Activated T-cell treated with anti-CD3 and anti-CD28 coated beads for 24 hours (primary cell): Measurements from ENCODE around the gene SPAG16.

Source experiments
- DNase-seq: peaks from one replicate; pipeline ENCODE4 v3.0.0-alpha.2; 2020; ENCODE audit warnings: low read depth

SPAG16 gene

DNA sequence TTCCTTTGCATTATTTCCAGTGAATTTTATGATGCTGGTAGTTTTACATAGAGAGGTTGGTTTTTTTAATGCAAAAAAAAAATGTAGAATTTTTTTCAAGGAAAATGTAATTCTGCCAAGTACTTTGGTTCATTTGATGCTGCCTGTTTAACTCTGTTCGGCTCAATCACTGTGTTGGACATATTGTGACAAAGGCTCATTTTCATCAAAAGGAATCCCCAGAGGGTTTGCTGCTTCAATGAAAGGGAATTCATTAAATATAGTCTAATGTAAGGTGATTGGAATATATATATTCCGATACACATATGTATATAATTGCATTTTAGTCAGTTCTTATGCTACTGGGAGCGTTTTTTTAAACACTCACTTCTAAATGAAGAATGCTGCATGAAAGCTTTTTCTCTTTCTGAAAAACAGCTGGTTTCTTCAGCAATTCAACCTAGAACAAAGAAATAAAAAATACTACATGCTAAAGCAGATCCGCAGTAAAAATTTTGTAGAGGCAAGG, 812.0 kb downstream of the SPAG16 start:
- DNase-seq: no peak

DNA sequence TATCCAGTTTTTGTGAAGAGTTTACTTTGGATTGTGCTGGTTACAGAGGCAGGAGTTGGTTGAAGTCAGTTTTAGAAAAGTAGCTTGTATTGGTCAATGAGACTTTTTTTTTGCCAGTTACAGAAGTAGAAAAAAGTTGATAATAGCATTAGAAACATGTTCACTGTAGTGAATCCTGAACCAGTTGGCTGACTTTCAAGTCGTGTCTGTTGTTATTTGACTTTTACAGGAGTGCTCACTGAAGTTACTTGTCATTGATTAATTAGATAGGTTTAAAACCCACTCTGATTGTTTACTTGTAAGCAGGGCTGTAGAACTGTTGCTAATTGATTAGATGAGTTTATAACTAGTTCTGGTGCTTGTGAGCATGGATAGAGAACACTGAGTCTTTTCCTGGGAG, 814.5 kb downstream of the SPAG16 start:
- DNase-seq: no peak

DNA sequence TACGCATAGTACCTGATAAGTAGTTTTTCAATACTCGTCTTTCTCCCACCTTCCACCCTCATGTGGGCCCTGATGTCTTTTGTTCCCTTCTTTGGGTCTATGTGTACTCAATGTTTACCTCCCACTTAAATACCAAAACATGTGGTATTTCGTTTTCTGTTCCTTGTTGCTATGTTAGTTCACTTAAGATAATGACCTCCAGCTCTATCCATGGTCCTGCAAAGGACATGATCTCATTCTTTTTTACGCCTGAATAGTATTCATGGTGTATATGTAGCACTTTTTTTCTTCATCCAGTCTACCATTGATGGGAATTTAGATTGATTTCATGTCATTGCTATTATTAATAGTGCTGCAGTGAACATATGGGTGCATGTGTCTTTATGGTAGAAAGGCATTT, 816.2 kb downstream of the SPAG16 start:
- DNase-seq: no peak

DNA sequence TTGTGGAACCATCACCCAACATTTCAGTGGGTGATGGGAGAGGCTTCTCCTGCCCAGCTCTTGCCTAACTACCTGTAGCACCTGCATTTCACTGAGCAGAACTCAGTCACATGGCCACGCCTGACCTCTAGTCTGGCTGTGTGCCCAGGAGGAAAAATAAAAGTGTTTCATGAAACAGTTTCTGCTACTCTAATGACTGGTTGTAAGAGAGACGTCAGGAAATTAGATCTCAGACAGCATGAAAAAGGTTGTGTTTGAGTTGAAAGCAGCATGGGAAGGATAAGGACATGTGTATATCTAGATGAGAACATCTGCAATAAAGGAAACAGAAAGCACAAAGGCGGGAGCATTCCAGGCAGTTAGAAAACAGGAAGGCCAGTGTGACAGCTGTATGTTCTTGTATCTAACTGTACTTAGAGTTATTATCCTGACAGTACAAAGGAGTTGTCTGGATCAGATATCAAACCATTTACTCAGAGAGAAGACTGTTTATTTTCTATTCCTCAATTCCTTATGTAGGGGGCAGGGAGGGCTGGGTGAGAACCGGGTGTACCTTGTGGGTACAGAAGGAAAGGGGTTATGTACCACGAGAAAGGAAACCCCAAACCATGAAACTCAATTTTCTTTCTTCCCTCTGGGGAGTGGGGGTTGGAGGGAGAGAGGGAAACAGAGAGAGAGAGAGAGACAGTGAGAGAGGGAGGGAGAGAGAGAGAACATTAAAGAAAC, 819.2 kb downstream of the SPAG16 start:
- DNase-seq: no peak

DNA sequence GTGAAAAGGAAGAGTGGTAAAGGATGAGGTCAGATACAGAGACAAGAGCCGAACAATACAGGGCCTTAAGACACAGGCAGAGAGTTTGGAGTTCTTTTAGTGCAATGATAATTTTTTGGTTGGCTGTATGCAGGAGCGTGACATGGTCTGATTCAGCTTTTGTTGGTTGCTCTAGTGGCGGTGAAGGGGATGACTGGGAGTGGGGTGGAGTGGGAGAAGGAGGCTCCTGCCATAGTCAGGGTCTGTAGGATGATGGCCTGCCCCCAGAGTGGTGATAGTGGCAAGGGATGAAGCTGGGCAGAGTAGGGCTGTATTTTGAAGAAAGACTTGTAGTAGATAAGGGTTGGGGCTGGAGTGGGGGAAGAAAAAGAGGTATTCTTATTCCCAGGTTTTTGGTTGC, 820.0 kb downstream of the SPAG16 start:
- DNase-seq: no peak

DNA sequence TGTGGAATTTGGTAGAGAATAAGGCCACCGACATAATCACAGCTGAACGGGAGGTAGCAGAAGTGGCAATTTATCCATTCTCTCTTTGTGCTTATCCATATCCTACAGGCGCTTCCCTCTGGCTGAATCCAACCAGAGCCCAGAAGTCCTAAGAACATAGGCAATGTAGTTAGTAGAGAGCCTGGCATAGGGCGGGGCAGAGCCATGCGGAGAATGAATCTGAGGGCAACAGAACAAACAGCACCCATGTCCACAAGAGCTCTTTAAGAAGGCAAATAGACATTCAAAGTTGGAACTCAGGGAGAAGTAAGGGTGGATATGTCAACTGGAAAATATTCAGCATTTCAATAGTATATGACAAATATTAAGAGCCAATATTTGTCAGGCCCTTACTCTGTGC, 820.7 kb downstream of the SPAG16 start:
- DNase-seq: no peak

DNA sequence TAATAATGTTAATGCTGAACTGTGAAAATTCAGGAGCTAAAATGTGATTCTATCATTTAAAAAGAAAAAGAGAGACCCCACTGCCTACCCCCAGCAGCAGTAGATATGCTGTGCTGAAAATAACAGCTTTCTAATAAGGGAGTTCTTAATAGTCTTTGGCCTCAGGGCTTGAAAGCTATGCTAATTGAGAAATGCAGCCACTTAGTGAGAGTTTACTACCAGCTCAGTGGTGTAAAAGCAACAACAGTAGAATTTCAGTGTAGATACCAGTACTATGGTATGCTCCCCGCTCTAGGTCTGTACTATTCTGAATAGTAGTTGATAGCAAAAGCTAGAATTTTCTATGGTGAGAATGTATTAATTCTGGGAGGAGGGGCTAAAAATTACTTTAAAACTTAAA, 823.5 kb downstream of the SPAG16 start:
- no peak for DNase-seq

DNA sequence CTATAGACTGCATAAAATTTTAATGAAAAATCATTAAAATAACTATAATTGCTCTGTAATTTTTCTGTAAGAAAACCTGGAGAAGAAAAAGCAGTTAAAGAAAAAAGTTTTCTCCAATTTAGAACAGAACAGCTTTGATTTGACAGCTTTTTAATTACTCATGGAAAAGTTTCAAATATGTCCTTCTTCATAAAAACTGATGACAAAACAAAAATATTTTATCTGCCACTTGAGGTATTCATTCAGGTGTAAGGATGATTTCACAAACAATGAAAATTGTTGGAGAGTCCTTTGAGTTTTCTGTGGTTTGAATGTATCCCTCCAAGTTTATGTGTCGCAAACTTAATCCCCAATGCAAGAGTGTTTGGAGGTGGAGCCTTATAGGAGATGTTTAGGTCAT, 824.3 kb downstream of the SPAG16 start:
- DNase-seq: no peak

DNA sequence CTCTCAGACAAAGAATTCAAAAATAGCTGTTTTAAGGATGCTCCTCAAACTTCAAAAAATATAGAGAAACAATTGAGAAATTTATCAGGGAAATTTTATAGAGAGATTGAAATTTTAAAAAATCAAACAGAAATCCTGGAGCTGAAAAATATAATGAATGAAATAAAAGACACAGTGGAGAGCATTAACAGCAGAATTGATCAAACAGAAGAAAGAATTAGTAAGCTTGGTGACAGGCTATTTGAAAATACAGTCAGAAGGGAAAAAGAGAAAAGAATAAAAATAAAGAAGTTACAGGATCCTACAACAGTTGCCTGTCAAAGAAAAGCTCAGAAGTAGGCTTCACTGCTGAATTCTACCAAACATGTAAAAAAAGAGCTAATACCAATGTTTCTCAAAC, 832.8 kb downstream of the SPAG16 start:
- no peak for DNase-seq

DNA sequence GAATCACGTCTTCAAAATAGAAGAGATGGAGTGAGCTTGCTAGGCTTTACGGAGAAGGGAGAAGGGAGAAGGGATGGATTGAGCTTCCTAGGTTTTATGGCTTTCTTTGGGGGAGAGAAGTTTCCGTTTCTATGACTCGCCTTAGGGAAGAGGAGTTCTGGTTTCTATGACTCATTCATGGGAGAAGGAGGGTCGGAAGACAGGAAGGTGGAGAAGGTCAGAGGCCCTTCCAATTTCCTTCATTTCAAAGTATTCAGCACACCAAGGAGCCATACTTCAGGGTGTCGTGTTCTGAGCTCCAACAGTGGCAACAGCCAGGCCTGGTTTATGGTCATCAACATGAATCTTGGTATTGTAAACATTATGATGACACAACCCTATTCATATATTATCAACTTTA, 841.9 kb downstream of the SPAG16 start:
- no peak for DNase-seq

DNA sequence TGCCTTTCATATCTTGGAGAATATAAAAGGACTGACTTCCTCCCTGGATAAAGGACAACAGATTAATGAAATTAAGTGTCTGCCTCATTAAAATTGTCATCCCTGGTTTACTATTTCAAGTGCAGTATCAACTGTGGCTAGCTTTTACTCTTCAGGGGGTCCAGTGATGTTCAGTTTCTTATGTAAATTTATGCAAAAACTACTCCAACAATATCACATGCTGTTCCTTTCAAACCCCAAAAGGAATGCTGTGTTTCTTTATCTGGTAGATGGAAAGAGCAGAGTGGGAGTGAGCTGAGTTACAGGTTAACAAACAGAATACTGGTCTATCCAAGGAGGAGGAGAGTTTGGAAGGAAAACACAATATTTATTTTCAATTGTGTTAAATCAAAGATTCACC, 842.9 kb downstream of the SPAG16 start:
- no peak for DNase-seq

DNA sequence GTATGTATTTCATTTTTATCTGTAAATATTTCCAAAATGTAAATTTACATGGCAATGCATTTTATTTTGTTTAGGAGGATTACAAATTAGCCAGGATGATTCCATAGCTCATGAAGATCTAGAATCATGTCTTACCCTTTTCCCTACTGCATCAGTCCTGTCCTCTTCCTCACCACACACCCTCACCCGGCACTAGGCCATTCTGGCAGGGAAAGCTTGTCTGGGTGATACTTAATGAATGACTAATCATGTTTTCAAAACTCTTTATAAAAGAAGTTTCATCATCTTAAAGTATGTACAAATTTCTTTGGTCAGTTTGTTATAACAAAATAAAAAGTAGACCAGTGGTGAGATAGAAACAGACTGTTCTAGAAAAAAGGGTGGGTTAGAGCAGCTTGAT, 843.3 kb downstream of the SPAG16 start:
- no peak for DNase-seq

DNA sequence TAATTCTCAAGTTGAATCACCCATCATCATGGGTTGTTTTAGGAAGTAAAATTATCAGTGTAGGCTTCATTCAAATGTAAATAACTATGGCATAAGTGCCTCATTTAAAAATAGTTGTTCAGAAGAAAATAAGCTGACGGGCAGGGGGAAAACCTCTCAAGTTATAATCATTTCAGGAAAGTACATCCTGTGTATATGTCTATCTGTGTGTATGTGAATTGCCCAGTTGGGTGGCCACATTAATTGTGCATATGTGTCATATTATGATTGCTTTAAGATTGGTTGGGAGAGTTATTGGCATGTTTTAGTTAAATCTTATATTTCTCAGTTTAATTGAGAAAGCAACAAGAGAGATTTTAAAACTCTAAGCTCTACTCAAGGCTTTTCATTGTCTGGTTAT, 843.8 kb downstream of the SPAG16 start:
- DNase-seq: no peak

DNA sequence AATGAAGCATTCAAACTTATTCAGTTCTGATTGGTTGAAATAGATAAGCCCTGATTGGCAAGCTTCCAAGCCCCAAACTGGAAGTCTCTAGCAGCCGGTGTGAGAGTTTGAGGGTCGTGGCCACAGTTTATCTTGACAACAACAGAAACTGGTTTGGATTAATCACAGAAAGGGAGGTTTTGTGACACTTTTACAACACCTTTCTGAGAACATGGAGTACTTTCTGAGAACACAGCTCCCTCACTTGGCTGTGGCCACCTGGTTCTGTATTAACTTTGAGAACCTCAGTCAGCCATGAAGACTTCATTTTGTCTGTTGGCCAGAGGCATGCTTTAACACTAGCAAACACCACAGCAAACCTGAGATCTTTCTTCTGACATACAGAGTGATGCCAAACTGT, 845.9 kb downstream of the SPAG16 start:
- DNase-seq: no peak

DNA sequence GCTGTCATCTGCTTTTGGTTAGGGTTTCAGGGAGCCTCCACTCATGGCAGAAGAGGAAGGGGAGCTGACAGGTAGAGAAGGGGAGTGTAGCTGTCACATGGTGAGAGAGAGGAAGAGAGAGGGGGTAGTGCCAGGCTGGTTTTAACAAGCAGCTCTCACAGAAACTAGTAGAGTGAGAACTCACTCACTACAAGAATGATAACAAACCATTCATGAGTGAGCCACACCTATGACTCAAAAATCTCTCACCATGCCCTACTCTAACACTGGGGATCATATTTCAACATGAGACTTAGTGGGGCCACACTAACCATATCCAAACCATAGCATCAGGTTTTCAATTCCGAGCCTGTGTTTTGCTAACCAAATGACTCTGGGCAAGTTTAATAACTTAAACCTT, 851.7 kb downstream of the SPAG16 start:
- no peak for DNase-seq

DNA sequence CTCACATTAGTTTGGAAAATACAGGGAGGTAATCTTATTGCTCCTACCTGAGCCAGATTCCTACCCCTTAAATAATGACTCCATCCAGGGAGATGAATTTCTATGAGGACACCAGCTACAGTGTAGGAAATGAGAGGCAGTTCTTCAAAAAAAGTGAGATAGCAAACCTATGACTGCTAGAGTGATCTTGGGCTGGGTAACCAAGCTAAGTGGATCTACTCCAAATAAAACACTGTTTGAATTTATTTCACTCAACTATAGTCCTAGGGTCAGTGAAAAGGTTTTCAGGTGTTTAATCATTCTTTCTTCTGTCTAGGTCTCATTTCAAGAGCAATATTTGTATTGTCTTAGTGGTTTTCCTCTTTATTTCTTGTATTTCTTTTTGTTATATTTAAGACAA, 854.5 kb downstream of the SPAG16 start:
- no peak for DNase-seq

DNA sequence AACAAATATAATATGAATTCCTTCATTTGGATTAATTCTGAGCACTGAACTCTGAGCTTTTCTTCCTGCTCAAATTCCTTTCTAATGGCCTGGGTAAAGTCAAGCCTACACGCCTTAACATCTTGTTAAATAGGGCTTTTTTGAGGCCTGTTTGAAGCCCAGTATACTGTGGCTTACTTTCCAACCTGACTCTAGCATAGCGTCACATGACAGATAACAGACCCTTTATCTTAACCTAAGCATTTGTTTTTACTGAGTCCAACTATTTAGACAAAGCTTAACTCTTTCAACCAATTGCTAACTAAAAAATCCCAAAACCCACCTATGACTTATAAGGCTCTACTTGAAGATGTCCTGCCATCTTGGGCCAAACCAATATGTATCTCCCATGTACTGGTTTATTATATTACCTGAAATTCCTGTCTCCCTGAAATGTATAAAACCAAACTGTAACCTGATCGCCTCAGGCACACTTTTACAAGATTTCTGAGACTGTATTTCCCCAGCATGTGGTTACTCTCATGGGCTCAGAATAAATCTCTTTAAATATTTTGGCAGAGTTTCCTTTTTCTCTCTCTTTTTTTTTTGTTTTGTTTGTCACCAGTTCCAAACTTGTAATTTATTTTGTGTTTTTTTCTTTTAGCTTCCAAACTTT, 855.5 kb downstream of the SPAG16 start:
- no peak for DNase-seq

DNA sequence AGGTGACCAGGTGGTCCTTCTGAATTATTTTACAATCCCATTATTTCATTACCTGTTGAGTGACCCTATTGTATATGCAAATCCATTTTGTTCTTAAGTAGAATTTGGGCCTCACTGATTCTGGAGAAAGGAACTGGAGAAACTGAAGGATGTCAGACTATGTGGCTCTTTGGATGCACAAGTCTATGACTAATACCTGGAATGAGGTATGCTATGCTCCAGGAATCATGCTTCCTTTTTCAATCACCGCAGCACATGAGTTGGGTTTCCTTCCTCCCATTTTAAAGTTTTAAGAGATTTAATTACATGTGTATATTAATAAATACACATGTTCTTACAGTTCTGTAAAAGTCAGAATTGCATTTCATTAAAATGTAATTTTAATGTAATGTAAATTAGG, 872.7 kb downstream of the SPAG16 start:
- DNase-seq: no peak

DNA sequence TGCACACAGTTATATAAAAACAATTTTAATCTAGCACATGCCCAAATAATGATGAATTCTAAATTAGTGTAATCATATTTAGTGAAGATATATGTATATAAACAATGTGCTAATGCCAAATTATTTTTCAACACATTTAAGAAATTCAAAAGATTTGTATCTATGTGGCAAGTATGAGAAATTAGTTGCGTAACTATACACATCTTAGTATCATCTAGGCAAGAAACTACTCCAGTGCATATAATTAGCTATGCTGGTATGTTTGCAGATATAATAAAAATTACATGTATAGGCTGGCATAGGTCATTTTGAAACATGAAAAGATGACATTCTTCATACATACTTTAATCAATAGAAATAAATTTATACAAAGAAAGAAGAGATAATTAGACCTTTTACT, 874.6 kb downstream of the SPAG16 start:
- no peak for DNase-seq

DNA sequence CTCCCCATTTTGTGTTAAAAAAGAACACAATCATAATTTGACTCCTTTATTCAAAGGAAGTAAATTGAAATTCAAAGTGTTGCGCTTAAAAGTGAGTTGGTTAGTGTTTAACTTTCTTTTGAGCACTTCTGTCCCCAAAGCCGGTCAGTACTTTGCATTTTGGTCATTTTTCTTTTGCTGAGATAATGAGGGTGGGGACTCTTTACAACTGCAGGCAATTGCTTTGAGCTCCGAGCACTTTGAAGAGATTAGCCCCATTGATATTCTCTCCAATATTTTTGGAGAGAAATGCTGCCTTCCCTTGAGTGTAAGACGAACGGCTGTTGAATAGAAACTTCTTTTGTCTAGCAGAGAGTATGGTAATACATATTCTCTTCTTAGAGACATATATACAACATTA, 885.0 kb downstream of the SPAG16 start:
- no peak for DNase-seq

DNA sequence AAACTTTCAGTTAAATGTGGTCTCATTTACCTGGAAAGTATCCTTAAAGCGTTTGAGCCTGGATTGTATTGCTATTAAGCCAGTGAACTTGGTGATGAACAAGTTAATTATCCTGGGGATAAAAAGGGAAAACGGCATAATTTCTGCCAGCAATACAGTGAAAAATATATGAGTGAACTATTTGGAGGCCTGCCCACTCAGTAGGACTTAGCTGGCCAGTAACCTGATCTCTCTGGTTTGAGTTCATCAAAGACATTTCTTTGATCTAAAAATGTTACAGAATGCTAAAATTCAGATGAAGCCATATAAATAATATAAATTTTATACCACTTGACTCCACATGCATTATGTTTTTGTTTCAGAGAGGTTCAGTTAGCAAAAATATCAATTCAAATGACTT, 885.5 kb downstream of the SPAG16 start:
- DNase-seq: no peak

DNA sequence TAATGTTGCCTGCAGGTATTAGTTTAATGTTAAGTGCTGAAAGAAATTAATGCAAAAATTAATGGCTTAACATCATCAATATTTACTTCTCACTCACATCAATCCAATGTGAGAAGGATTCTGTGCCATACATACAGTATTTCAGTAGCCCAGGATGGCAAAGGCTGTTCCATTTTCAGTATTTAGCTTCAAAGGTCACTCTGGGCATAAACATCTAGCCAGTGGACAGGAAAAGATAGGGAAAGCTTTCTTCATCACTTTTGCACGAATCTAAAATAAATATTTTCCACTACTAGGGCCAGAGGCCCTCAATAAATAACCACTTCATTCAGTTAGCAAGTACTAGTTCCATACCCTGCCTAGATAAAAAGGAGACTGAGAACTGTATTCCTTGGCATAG, 890.3 kb downstream of the SPAG16 start:
- DNase-seq: no peak

DNA sequence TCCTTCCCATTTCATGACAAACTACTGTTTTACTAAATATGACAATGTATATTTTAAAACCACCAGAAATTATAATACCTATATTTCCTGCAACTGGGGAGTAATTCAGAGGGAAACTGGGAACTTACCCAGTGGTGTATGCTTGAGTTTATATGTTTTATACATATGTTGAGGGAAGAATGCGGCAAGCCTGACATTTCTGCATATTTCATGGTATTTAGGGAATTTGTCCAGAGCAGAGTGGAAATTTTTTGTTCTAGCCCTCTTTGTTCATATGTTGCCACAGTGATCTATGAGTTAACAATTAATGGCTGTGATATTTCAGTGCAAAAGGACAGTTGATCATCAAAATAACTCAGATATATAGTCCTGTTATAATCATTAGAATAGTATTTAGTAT, 895.8 kb downstream of the SPAG16 start:
- no peak for DNase-seq

DNA sequence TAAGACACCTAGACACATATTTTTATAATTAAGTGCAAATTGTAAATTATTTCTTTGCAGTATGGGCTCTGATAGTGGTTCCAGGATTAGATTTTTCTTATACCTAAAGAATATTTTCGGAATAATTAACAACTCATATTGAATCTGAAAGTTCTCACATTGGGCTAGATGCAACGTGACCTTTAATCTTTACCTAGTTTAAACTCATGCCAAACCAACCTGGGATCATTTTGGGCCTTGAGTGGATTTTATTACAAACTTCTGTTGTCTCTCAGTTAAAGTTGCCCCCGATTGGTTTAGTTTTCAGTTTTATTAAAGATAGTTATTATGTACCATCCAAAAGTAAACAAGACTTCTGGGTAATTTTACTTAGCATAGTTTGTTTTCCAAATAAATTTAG, 896.4 kb downstream of the SPAG16 start:
- DNase-seq: no peak
